Fibroblast of lung (primary cell): ENCODE data around the gene PPP1R2. TPM values are rescaled to one million over a fixed set of nuclear protein-coding genes. Genes with fewer than 3 reads are reported as not detected.

Experiments
- DNase-seq, 2 donors: peaks; one replicate each; pipeline versions ENCODE4 v3.0.0 to v3.0.0-alpha.2; 2010; ENCODE audit warnings: low read depth in 2 of 2
- H2AFZ ChIP-seq: 2 replicates; pipeline ENCODE4 v1.5.1; 2012; ENCODE audit warnings: low read length, control low read depth, inconsistent platforms
- H3K27ac ChIP-seq: 2 replicates; pipeline ENCODE4 v1.5.1; 2011; ENCODE audit warnings: low read length, control low read depth; ENCODE audit not compliant: insufficient read depth
- H3K27me3 ChIP-seq: 2 replicates; pipeline ENCODE4 v1.5.1; 2011; ENCODE audit warnings: mild to moderate bottlenecking, low read length; ENCODE audit not compliant: control insufficient read depth, insufficient read depth
- H3K36me3 ChIP-seq: 2 replicates; pipeline ENCODE4 v1.5.1; 2011; ENCODE audit warnings: low read length; ENCODE audit not compliant: control insufficient read depth, insufficient read depth
- H3K4me1 ChIP-seq: 2 replicates; pipeline ENCODE4 v1.5.1; 2011; ENCODE audit warnings: low read length; ENCODE audit not compliant: control insufficient read depth, insufficient read depth; ENCODE audit errors: extremely low read depth
- H3K4me2 ChIP-seq: 2 replicates; pipeline ENCODE4 v1.5.1; 2011; ENCODE audit warnings: low read length, control low read depth; ENCODE audit not compliant: insufficient read depth; ENCODE audit errors: extremely low read depth
- H3K4me3 ChIP-seq, 4 experiments: fragments of 200-600 bp in 1 of 4; sonication (generic) in 1 of 4; replicated peaks in 1 of 4; 2 replicates each; pipeline ENCODE4 v1.5.1; 2011 to 2016; ENCODE audit warnings: low read length in 4 of 4, low read depth in 3 of 4, mild to moderate bottlenecking in 3 of 4, control low read depth in 2 of 4, inconsistent platforms in 1 of 4, mixed read lengths in 1 of 4; ENCODE audit not compliant: insufficient read depth in 1 of 4; ENCODE audit errors: control extremely low read depth in 1 of 4
- H3K79me2 ChIP-seq: 2 replicates; pipeline ENCODE4 v1.5.1; 2012; ENCODE audit warnings: mild to moderate bottlenecking, low read length, inconsistent platforms; ENCODE audit not compliant: control insufficient read depth, insufficient read depth
- H3K9ac ChIP-seq: 2 replicates; pipeline ENCODE4 v1.5.1; 2011; ENCODE audit warnings: mild to moderate bottlenecking, low read length, control low read depth; ENCODE audit not compliant: insufficient read depth
- H3K9me3 ChIP-seq: 2 replicates; pipeline ENCODE4 v1.5.1; 2012; ENCODE audit warnings: low read depth, low read length; ENCODE audit not compliant: control insufficient read depth, insufficient read depth
- H4K20me1 ChIP-seq: 2 replicates; pipeline ENCODE4 v1.5.1; 2011; ENCODE audit warnings: low read length; ENCODE audit not compliant: control insufficient read depth, insufficient read depth; ENCODE audit errors: extremely low read depth
- CTCF ChIP-seq, 2 donors: IDR thresholded peaks in 1 of 2; conservative IDR thresholded peaks in 1 of 2; 1 replicate in 1 of 2; 2 replicates in 1 of 2; pipeline ENCODE4 v1.5.1; 2011 to 2012; ENCODE audit warnings: low read length in 2 of 2, control low read depth in 1 of 2, inconsistent platforms in 1 of 2, low read depth in 1 of 2, mild to moderate bottlenecking in 1 of 2
- EZH2 ChIP-seq: IDR thresholded peaks from 2 replicates; pipeline ENCODE4 v1.5.1; 2012; ENCODE audit warnings: low read length, control low read depth, mild to moderate bottlenecking; ENCODE audit errors: missing control alignments
- polyA plus RNA-seq, 2 donors: library from polyadenylated mRNA; depleted of rRNA in 1 of 2; stranded (reverse) in 1 of 2; unstranded in 1 of 2; fragments of >200 nt; gene quantifications; 2 replicates each; pipeline ENCODE4 v1.2.1, GENCODE V29; 2011 to 2012; ENCODE audit warnings: missing spikeins in 1 of 2
- total RNA-seq: library from RNA; depleted of rRNA; stranded (reverse); fragments of >200 nt; gene quantifications from 2 replicates; pipeline ENCODE4 v1.2.1, GENCODE V29; 2014

Gene PPP1R2
- total and polyA plus RNA-seq, 2 donors (not counting 1 experiment from before 2014, with no cell fraction given) = 28.9 to 134 TPM

GRCh38 chr3:195539479-195539878 is 3.6 kb downstream of the PPP1R2 start:
- Histone ChIP-seq H4K20me1 (no peaks in the 10 kb centered on the region), H3K27me3 (no peaks in the 10 kb centered on the region), H2AFZ (no peak overlapping the region), H3K79me2 (peaks cover 41% of the 10 kb centered on the region), H3K4me2 (no peak overlapping the region), H3K9me3 (no peaks in the 10 kb centered on the region), H3K4me1 (peaks cover 6% of the 10 kb centered on the region), H3K4me3 (no peak overlapping the region), H3K36me3 (no peaks in the 10 kb centered on the region), H3K27ac (no peak overlapping the region), H3K9ac (no peak overlapping the region)
- no peak for TF ChIP-seq EZH2
- TF ChIP-seq CTCF (conservative IDR thresholded peaks at IDR 0.05 in 1 of 2, IDR thresholded peaks at IDR 0.05 in 1 of 2; ENCODE audit: low read depth in 1 of 2, low read length in 2 of 2) = no peak
- no peak for DNase-seq

GRCh38 chr3:195537995-195538394 is 5.1 kb downstream of the PPP1R2 start:
- no peaks in the 10 kb centered on the region for H3K36me3 ChIP-seq
- H3K9me3 ChIP-seq = no peaks in the 10 kb centered on the region
- no peak overlapping the region for H3K27ac ChIP-seq
- no peak overlapping the region for H3K4me2 ChIP-seq
- H3K4me3 ChIP-seq = no peak overlapping the region
- no peaks in the 10 kb centered on the region for H3K27me3 ChIP-seq
- DNase-seq = no peak
- H3K9ac ChIP-seq = no peak overlapping the region
- H2AFZ ChIP-seq = no peak overlapping the region
- peaks cover 41% of the 10 kb centered on the region for H3K79me2 ChIP-seq
- H4K20me1 ChIP-seq = no peaks in the 10 kb centered on the region
- TF ChIP-seq CTCF (conservative IDR thresholded peaks at IDR 0.05 in 1 of 2, IDR thresholded peaks at IDR 0.05 in 1 of 2; ENCODE audit: low read depth in 1 of 2, low read length in 2 of 2) (no peak), EZH2 (no peak)
- peaks cover 3% of the 10 kb centered on the region for H3K4me1 ChIP-seq

GRCh38 chr3:195535293-195535692 is 7.8 kb downstream of the PPP1R2 start:
- no peak for DNase-seq
- TF ChIP-seq CTCF (conservative IDR thresholded peaks at IDR 0.05 in 1 of 2, IDR thresholded peaks at IDR 0.05 in 1 of 2; ENCODE audit: low read depth in 1 of 2, low read length in 2 of 2) = no peak
- no peaks in the 10 kb centered on the region for H3K27me3 ChIP-seq
- no peaks in the 10 kb centered on the region for H3K9me3 ChIP-seq
- H3K27ac ChIP-seq = no peak overlapping the region
- no peak overlapping the region for H2AFZ ChIP-seq
- no peak overlapping the region for H3K9ac ChIP-seq
- H4K20me1 ChIP-seq = no peaks in the 10 kb centered on the region
- H3K4me1 ChIP-seq = peaks cover 3% of the 10 kb centered on the region
- peaks cover 25% of the 10 kb centered on the region for H3K79me2 ChIP-seq
- H3K4me3 ChIP-seq = no peak overlapping the region
- no peak overlapping the region for H3K4me2 ChIP-seq
- no peaks in the 10 kb centered on the region for H3K36me3 ChIP-seq
